Uterus (tissue), 4 donors: Measurements from ENCODE around the gene GPR158. TPM values are rescaled to one million over a fixed set of nuclear protein-coding genes. Genes with fewer than 3 reads are reported as not detected.

Experiments
- DNase-seq, 2 donors: peaks; one replicate each; pipeline ENCODE4 v3.0.0-alpha.2; 2019 to 2020
- H3K27ac ChIP-seq, 2 donors: fragments of 200-600 bp; sonication (generic); 1 replicate in 1 of 2; 2 replicates in 1 of 2; pipeline ENCODE4 v1.5.1; 2016 to 2018
- H3K27me3 ChIP-seq, 2 donors: fragments of 200-600 bp; sonication (generic); one replicate each; pipeline ENCODE4 v1.5.1; 2018 to 2019; ENCODE audit warnings: control low read depth in 1 of 2
- H3K36me3 ChIP-seq, 2 donors: fragments of 200-600 bp; sonication (generic); one replicate each; pipeline ENCODE4 v1.5.1; 2019; ENCODE audit warnings: control low read depth in 1 of 2
- H3K4me1 ChIP-seq, 2 donors: fragments of 200-600 bp; sonication (generic); one replicate each; pipeline ENCODE4 v1.5.1; 2018 to 2019; ENCODE audit warnings: control low read depth in 1 of 2
- H3K4me3 ChIP-seq, 2 donors: fragments of 200-600 bp; sonication (generic); 1 replicate in 1 of 2; 2 replicates in 1 of 2; pipeline ENCODE4 v1.5.1; 2018 to 2019; ENCODE audit warnings: mild to moderate bottlenecking in 1 of 2
- H3K9me3 ChIP-seq, 2 donors: fragments of 200-600 bp; sonication (generic); one replicate each; pipeline ENCODE4 v1.5.1; 2019; ENCODE audit warnings: control low read depth in 1 of 2
- CTCF ChIP-seq, 4 experiments: fragments of 200-600 bp in 2 of 4; fragments of 450-650 bp in 2 of 4; sonication (generic) in 2 of 4; IDR thresholded peaks; one replicate each; pipeline ENCODE4 v1.5.1; 2016 to 2019; ENCODE audit warnings: antibody characterized with exemption in 4 of 4, mild to moderate bottlenecking in 2 of 4, moderate library complexity in 1 of 4
- POLR2A ChIP-seq, 2 donors: fragments of 450-650 bp; IDR thresholded peaks; one replicate each; pipeline ENCODE4 v1.6.1; 2016; ENCODE audit warnings: antibody characterized with exemption in 2 of 2, mild to moderate bottlenecking in 1 of 2, moderate library complexity in 1 of 2
- intact Hi-C: fragments of 100-400 bp; cut with DNase I; formaldehyde crosslinking; loops from one replicate; pipeline ENCODE4 v1.15.1; 2023; ENCODE audit warnings: low total_unique reads
- total RNA-seq, 4 donors: library from RNA; depleted of rRNA in 3 of 4; stranded (reverse); fragments of >200 nt in 3 of 4; gene quantifications; one replicate each; pipeline versions ENCODE4 v1.1.0 to v1.2.4, GENCODE V29; 2014 to 2023
- donor health status: DM: yes; HTN: yes; CAD: no.

Gene GPR158
- total RNA-seq, 4 donors from 2014 or later = 0.07 TPM; not detected in 3

DNA sequence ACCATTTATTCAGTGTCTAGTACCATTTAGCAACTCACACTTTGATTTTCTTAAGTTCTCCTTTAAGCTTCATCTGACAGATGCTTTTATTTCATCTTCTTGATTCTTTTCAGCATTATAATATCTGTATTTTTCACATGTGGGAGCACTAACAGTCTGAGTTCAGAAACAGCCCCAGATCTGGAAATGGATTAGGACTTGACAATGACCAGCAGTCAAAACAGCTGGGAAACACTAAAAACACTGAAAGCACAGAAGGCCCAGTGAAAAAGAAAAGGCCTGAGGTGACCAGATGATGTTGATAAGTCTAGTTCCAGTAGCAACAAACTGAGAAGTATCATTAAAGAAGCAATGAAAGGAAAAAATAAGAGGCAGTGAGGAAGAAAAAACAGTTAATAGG, 454.5 kb downstream of the GPR158 start:
- Histone ChIP-seq H3K27me3 (no peaks in the 10 kb centered on the region), H3K4me3 (no peak overlapping the region), H3K4me1 (no peaks in the 10 kb centered on the region), H3K27ac (no peak overlapping the region), H3K36me3 (no peaks in the 10 kb centered on the region), H3K9me3 (no peaks in the 10 kb centered on the region)
- DNase-seq = no peak
- TF ChIP-seq CTCF (IDR thresholded peaks at IDR 0.05) (no peak), POLR2A (IDR thresholded peaks at IDR 0.05) (no peak)
- intact Hi-C loops = no loop called here

DNA sequence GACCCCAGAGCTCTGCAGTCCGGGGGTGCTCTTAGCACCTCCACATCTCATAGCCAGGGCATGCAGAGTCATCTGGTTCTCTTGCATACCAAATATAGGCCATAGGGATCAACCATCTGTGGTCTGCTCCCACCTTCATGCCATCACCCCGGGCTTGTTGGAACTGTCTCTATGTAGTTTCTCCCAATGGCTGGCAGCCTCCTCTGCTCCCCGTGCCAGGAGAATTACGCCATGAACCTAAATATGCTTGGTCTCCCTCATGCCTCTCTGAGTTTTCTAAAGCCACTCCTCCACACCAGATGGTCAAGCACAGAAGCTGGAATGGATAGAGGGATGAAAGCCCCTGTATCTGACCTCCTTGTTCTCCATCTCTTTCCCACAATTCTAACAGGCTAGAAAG, 456.7 kb downstream of the GPR158 start:
- Histone ChIP-seq H3K9me3 (no peaks in the 10 kb centered on the region), H3K36me3 (no peaks in the 10 kb centered on the region), H3K27me3 (no peaks in the 10 kb centered on the region), H3K4me1 (no peaks in the 10 kb centered on the region), H3K4me3 (no peak overlapping the region), H3K27ac (no peak overlapping the region)
- intact Hi-C loops = no loop called here
- no peak for TF ChIP-seq CTCF (IDR thresholded peaks at IDR 0.05)
- no peak for TF ChIP-seq POLR2A (IDR thresholded peaks at IDR 0.05)
- no peak for DNase-seq

- Histone ChIP-seq H3K9me3 (no peaks in the 10 kb centered on the region), H3K4me3 (no peak overlapping the region), H3K36me3 (no peaks in the 10 kb centered on the region), H3K27ac (no peak overlapping the region), H3K4me1 (no peaks in the 10 kb centered on the region), H3K27me3 (no peaks in the 10 kb centered on the region)
- intact Hi-C loops = no loop called here
- TF ChIP-seq CTCF (IDR thresholded peaks at IDR 0.05) (no peak), POLR2A (IDR thresholded peaks at IDR 0.05) (no peak)
- no peak for DNase-seq
Observed at GRCh38 chr10:25632802-25633201, 458.0 kb downstream of the GPR158 start.

DNA sequence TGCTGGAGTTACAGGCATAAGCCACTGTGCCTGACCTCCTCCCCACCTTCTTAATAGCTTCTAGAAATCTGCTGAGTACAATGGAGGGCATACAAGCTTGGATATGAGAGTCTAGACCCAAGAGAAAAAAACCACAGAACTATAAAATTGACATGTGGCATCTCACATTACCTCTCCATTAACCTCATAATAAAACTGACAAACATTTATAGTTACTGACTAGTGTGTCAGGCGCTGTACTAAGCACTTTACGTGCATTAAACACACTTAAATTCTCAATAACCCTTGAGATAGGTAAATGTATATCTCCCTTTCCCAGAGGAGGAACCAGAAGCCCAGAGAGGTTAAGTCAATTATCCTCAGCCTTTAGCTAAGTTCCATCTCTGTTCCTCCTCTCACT, 458.7 kb downstream of the GPR158 start:
- DNase-seq = no peak
- no peaks in the 10 kb centered on the region for H3K4me1 ChIP-seq
- H3K27ac ChIP-seq = no peak overlapping the region
- H3K9me3 ChIP-seq = no peaks in the 10 kb centered on the region
- intact Hi-C loops = no loop called here
- H3K4me3 ChIP-seq = no peak overlapping the region
- H3K27me3 ChIP-seq = no peaks in the 10 kb centered on the region
- TF ChIP-seq POLR2A (IDR thresholded peaks at IDR 0.05) (no peak), CTCF (IDR thresholded peaks at IDR 0.05) (no peak)
- H3K36me3 ChIP-seq = no peaks in the 10 kb centered on the region

GRCh38 chr10:25639646-25640045, 464.8 kb downstream of the GPR158 start:
- H3K9me3 ChIP-seq = no peaks in the 10 kb centered on the region
- H3K4me1 ChIP-seq = no peaks in the 10 kb centered on the region
- TF ChIP-seq POLR2A (IDR thresholded peaks at IDR 0.05) (no peak), CTCF (IDR thresholded peaks at IDR 0.05) (no peak)
- DNase-seq = no peak
- intact Hi-C loops = no loop called here
- H3K4me3 ChIP-seq = no peak overlapping the region
- H3K36me3 ChIP-seq = no peaks in the 10 kb centered on the region
- H3K27ac ChIP-seq = no peak overlapping the region
- no peaks in the 10 kb centered on the region for H3K27me3 ChIP-seq
